NCI-H526 treated with DMSO at 0.1 percent for 48 hours (cell line): Measurements from ENCODE around the gene BARHL1.
A peak's percentile ranks its signal among the peaks of the same experiment; 100 is the strongest.
"Not testable (repeated sequence)": the region's sequence is repeated elsewhere in the genome, so short reads cannot be mapped to it uniquely, and the experiment has no call there.

Experiments
- DNase-seq: peaks from one replicate; lab custom pipeline; 2025; lab: John Stamatoyannopoulos, UW

Gene BARHL1

DNA sequence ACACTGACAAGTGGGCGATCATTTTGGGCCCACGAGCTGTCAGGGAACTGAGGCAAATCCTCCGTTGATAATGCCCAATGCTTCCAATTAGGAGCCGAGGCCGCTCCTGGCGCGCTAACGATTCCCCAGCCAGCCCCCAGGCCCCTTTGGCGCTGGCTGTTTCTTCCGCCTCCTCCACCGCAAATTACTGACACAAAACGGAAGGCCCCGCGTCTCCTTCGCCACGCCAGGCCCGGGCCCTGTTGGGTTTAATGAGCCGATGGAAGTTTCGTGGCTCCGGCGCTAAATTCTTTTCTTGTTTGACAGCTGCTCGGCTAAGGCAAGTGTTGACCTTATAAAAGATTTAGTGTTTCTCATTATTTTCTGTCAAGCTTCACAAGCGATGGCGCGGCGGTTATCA, 25.7 kb upstream of the BARHL1 start:
- DNase-seq = peak; percentile 51

DNA sequence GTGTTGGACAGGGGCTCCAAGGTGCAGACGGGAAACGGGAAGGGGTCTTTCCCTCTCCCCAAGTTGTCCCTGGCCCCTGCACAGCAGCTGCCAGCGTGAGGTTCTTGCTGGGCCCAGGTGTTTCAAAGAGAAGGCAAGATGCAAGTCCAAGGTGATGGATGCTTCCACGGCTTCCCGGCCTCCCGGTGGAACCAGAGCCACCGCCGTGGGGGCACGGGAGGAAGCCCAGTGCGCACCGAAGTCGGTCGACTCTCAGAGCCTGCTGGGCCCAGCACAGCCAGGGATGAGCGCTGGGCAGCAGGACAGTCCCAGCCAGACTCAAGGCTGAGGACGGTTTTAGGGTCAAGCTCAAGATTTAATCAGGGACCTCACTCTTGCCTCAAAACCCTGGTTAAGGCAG, 25.2 kb upstream of the BARHL1 start:
- DNase-seq = no peak

DNA sequence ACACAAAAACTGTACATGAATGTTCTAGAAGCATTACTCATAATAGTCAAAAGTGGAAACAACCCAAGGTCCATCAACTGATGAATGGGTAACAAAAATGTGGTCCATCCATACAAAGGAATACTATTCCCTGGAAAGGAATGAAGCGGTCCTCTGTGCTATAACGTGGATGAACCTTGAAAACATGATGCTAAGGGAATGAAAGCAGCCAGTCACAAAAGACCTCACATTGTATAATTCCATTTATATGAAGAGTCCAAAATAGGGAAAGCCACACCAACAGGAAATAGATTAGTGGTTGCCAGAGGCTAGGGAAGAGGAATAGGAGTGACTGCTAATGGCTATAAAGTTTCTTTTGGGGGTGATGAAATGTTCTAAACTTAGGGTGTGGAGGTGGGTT, 22.7 kb upstream of the BARHL1 start:
- DNase-seq = no peak

DNA sequence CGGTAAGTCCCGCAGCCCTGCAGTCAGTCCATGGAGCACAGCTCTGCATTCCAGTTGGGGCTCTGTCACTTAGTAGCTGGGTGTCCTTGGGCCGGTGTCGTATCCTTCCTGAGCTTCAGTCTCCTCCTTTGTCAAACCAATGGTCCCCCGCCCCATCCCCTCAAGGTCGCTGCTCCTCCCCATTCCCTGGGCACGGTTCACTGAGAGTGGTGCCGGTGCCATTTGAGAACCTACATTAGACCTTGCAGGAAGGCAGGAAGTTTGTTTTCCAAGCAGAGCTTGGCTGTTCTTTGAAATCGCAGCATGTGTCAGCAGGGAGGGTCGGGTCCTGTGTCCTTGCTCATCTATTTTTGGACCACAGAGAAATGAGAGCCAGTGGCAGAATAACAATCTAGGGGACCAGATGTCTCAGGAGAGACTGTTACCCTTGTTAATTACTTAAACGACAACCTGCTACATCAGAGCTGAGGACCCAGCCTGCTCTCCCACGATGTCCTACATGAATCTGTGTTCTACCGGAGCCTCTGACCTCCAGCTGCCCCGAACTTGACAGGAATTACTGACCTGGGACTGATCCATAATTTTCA, 21.7 kb upstream of the BARHL1 start:
- no peak for DNase-seq

DNA sequence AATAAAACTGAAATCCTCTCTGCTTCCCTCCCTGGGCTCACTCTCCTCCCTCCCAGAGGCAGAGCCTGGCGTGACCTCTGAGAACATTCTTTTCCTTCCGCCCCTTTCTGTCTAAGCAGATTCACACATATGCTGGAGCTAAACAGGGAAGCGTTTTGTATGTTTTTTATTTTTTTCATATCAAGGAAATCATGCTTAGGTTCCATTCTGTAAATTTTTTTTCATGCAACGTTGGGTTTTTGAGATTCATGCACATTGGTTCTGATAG, 20.2 kb upstream of the BARHL1 start:
- no peak for DNase-seq

DNA sequence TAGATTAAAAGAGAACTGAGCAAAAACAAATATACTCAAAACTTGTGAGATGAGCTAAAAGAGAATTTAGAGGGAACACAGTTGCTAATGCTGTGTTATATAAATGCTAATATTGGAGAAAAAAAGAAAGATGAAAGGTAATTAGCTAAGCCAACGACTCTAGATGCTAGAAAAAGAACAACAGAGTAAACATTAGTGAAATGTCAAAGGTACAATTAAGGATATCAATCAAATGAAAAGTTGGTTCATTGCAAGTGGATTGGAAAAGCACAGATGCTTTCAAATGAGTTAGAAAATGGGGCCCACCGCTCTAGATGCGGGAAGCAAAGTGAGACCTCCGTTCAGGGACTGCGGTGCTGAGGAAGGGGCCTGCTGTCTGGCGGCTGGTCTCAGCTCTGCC, 17.9 kb upstream of the BARHL1 start:
- DNase-seq = no peak

DNA sequence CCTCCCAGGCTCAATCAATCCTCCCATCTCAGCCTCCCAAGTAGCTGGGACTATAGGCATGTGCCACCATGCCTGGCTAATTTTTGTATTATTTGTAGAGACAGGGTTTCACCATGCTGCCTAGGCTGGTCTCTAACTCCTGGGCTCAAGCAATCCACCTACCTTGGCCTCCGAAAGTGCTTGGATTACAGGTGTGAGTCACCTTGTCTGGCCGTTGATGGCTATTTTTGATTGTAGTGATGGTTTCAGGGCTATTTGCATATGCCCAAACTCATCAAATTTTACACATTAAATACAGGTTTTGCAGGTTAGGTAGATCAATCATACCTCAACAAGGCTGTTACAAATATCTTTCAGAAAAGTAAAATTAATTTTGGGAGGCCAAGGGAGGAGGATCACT, 13.6 kb upstream of the BARHL1 start:
- not testable (repeated sequence) for DNase-seq

DNA sequence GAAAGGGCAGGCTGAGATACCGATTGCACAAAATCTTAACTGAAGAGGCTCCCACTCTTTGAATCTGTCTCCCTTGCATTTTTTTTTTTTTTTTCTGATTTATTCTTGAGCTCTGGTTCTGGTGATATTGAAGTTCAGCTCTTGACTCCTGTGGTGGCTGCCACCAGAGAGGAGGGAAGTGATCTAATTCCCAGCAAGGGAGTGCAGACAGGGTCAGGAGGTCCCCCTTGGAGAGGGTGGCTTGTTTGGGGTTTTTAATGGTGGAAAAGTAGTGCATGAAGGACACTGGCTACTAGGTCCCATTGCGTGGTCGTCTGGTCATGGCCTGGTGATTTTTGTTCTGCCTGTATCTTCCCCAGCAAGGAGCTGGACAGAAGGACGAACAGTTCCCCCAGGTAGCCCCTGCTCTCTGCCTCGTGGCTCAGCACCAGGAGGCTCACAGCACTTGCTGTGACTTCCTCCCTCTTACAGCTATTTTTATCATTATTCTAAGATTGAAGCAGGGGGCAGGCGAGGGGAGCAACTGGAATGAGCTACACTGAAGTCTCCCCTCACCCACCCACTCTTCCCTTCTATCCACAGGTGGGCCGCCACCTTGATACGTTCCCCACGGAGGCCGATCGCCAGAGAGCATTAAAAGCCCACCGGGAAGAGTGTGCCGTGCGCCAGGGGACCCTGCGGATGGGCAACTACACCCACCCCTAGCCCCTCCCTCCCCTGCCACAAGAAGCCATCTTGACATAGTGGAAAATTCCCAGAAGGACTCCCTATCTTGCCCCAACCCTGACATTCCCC, 10.4 kb upstream of the BARHL1 start:
- DNase-seq = no peak

DNA sequence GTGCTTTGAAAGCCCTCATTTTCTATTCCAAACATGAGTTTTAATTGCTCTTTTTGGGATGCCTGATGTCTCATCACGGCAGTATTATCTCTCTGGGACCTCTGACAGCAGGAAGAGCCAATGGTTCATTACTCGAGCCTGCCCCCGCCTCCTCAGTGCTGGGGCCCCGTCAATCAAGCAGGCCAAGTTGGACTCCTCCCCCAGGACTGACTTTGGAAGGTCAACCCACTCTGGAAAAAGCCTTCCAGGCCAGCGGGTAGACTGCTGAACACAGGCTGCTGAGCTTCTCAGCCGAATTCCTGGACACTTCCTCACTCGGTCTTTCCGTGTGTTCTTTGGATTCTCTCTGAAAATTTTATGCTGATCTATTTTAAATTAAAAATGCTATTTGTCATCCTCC, 9.5 kb upstream of the BARHL1 start:
- DNase-seq = no peak

DNA sequence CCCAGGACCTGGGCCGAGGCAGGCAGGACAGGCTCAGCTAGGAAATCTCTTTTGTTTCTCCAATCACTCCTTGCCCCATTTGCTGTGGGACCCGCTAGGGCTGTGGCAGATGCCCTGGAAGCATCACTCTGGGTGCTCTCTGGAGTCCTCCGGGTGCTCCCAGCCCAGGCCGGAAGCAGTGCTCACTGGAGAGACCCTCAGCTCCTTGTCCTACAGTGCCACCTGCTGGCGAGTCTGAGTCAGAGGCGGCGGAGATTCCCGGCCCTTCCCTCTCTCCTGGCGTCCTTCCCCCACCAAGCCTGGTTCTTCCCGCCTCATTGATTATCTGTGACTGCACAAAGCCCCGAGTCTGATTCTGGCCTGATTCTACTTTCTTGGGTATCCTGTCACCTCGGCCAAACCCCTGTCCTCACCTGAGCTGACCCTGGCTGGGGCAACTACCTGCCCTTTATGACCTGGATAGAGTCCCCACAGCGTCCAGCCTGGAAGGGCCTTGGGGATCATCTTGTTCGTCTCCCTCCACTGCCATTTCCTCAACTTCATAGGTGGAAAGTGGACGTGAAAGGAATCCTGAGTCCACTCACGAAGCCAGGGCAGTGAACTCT, 7.3 kb upstream of the BARHL1 start:
- DNase-seq = peak; percentile 7

DNA sequence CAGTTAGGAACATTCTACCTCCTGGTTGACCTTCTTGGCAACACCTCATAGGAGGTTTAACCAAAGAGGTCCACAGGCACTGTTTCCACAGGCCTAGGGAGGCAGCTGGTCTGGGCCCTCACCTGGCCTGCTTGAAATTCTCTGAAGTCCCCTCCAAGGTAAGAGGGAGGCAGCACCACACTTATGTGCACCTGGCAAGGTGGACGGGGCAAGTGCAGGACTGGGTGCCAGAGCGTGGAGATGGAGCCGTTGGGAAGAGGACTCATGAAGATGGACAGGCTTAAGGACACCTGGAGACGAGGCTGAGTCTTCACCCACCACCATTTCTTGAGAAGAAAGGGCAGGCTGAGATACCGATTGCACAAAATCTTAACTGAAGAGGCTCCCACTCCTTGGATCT, 6.6 kb upstream of the BARHL1 start:
- DNase-seq = no peak

DNA sequence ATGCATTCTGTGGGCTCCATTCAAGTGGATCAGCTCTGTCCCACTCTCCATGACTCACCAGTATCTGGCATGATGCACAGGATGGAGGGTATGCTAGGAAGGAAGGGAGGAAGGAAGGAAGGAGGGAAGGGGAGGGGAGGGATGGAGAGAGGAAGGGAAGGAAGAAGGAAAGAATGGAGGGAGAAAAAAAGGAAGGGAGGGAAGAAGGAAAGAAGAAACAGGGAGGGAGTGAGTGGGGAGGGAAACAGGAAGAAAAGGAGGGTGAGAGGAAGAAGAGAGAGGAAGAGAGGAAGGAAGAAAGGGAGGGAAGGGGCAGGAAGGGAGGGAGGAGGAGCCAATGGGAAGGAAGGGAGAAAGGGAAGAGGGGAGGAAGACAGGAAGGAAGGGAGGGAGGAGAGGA, 5.3 kb upstream of the BARHL1 start:
- DNase-seq = no peak

DNA sequence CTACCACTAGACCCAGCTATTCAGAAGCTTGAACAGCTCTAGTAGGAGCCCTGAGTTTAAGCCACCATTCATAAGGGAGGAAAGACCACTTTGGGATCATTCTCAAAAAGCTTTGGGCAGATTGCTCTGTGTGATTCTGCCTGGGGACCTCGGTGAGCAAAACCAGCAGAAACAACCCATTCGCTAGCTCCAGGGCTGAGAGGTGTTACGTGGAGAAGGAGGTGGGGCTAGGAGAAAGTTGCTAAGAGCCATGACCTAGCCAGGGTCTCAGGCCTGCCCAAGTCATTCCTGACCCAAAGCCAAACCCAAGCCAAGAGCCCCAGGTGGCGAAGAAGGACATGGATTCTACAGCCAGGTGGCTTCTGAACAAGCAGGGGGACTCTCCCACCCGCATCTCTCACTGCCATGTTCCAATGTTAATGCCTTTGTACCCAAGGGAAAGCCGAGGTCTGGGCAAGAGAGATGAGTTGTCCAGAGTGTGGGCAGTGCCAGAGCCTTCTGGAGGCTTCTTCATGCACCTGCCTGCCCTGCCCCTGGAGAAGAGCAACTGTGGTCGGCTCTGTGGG, 4.0 kb upstream of the BARHL1 start:
- no peak for DNase-seq

DNA sequence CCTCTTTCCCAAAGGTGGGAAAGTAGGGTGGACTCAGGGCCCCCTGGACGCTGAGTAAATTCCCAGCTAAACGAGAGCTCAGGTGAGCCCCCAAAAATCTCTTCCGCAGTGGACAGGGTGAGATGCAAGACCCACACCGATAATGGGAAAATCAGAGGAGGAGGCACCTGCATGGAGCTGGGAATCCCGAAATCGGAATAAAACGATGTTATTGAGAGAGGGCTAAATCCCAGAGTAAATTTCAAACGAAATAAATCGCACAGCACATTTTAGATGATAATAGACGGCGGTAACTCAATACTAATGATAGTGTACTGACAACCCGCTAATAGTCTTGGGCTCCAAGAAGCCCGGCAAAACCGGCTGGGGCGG, 3.0 kb upstream of the BARHL1 start:
- no peak for DNase-seq

DNA sequence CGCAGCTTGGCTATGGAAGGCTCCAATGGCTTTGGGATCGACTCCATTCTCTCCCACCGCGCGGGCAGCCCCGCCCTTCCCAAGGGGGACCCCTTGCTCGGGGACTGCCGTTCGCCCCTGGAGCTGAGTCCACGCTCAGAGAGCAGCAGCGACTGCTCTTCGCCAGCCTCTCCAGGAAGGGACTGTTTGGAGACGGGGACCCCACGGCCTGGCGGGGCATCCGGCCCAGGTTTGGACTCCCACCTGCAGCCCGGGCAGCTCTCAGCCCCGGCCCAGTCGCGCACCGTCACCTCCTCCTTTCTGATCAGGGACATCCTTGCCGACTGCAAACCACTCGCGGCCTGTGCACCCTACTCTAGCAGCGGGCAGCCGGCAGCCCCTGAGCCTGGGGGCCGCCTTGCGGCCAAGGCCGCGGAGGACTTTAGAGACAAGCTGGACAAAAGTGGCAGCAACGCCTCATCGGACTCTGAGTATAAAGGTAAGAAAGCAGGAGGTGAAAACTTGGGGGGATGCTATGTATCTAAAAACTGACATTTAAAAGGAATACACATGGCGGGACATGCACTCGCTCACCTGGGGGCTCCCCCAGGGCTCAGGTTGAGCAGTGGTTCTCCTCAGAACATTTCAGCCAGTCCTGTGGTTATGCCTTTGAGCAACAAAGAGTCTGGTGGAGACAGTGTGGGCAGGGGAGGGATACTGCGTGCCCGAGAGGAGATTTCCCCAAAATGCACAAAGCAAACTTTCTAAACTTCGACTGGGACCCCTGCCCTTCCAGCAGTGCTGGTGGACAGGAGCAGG, 579 bp downstream of the BARHL1 start:
- DNase-seq = no peak

DNA sequence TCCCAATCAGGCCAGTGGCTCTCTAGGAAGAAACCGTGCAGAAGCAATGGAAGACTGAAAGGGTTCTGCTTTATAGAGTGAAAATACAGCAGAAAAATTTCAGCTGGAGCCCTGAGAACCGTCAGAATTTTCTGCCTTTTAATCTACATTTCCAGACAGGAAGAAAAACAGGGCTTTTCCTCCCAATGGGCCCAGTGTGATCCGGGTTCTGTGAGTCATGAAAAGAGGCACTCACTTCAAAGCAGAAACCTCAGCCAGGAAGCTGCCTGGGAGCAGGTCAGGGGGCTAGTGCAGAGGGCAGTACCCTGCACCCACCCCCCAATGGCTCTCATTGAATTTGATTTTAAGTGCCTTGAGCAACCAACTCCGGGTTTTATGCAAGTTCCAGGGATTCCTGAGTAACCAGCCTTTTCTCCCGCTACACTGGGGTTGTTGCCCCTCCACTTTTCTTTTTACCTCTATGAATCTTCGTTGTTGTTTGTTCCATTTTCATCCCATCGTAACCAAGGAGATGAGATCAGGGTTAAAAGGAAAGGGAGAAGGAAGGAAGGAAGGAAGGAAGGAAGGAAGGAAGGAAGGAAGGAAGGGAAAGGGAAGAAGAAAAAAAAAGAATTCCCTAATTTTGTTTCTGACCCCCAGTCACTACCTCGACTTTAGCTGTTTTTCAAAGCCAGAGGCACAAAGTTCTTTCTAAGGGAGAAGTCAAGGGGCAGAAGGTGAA, 1.3 kb downstream of the BARHL1 start:
- DNase-seq = no peak

DNA sequence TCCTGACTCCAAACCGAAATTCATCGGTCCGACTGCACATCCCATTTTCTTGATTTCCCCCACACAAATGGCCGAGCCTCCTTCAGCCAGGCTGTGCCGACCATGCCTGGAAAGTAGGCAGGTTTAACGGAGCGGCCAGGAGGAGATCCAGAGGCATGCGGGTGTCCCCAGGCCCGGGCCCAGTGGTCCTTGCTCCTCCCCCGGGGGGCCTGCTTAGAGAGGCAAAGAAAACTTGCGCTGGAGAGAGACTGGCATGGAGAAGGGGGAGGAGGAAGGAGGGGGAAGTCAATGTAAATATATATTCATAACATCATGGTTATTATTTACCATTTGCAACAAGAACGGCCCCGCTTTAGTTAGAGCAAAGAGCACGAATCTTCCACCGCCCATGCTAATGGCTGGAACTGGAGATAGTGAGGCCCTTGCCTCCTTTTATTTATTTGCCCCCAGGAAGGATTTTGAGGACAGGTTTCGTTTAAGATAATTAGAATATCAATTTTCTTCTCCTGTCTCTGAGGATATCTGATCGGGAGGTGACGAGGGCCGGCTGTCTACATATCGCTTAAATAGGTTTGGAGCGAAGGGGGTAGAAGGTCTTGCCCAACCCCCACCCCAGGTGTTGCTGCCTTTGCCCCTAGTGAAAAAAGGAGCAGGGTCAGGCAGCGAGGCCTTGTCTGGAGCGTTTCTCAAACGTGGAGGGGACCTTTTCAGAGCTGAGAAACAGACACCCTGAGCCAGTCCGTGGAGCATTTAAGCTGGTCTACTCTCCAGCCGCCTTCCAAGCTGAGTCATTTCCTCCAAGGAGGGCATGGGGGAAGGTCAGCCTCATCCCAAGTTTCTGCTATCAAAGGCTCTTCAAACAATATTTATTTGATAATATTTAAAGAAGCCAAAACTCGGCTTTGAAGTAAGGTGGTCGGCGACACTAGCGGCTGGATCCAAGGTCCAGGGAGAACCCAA, 2.5 kb downstream of the BARHL1 start:
- no peak for DNase-seq

DNA sequence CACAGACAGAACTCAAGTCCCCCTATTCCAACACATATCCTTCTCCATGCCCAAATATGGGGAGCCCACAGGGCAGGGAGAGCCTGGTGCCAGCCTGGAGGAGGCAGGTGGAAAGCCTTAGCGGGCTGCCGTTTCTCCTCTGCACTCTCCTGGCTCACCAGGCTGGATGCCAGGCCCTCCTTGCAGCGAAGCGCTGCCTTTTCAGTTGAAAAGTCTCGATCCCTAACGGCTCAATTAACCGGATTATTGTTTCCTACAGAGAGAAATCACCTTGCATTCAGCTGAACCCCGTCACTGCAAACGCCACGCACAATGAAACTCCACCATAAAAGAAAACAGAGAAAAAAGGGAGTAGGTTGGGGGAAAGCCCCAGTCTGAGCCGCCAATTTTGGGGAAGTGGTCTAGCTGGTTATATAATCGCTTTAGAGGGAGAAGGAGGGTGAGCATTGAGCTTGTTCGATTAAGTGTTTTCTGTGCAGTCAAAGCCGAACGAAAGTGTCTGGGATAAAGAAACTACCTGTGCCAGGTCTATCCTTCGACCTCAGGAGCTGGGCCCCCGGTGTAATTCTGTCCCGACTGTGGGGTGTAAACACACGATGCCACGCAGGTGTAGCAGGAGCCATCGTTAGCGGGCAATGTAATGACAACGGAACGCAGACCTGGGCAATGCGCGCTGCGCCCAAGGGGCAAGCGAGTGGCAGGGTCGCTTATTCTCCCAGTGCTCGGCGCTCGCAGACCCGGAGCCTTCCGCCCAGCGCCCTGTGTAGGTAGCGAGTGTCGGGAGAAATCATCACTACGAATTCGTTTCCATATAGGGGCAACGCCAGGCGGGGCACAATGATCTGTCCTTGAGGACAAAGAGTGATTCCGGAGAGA, 3.8 kb downstream of the BARHL1 start:
- DNase-seq = no peak

DNA sequence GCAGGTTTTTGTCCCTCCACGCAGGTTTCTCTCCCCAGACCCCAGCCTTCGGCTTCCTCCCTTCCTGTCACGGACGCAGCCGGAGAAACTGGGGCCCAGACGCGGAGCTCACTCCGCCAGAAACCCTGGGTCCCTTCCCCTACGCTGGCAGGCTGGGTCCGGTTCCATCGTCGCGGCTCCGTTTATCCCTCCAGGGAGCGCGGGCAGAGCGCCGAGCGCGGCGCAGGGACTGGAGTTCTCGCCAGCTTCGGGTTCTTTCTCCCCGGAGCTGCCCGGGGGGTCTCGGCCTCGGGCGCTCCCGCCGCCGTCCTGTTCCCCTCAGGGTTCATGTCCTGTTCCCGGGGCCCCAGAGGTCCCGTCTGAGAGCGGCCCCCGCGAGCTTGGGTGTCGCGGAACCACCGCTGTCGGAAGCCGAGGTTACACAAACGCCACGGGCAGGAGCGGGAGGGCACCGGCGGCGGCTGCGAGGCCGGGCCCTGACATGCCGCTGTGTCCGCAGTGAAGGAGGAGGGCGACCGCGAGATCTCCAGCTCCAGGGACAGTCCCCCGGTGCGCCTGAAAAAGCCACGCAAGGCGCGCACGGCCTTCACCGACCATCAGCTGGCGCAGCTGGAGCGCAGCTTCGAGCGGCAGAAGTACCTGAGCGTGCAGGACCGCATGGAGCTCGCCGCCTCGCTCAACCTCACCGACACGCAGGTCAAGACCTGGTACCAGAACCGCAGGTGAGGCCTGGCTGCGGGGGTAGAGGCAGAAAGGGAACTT, 4.6 kb downstream of the BARHL1 start:
- DNase-seq = no peak
